Heart left ventricle (tissue), 16 donors: ENCODE data around the gene EIF4E2. TPM values are rescaled to one million over a fixed set of nuclear protein-coding genes. Genes with fewer than 3 reads are reported as not detected.

ENCODE experiments used
- ATAC-seq, 4 donors: fragments of 200-7000 bp; cut with Tn5 transposase; one replicate each; pipeline ENCODE4 v1.9.1; 2020 to 2022; ENCODE audit warnings: moderate library complexity in 4 of 4, mild to moderate bottlenecking in 3 of 4, moderate number of reproducible peaks in 1 of 4
- DNase-seq, 5 donors: peaks; one replicate each; pipeline ENCODE4 v3.0.0-alpha.2; 2020
- H3K27ac ChIP-seq, 12 donors: fragments of 200-600 bp; sonication (generic) in 4 of 12; one replicate each; pipeline versions ENCODE4 v1.5.0 to v1.8.0; 2016 to 2022; ENCODE audit warnings: mild to moderate bottlenecking in 2 of 12
- H3K27me3 ChIP-seq, 9 donors: fragments of 200-600 bp; sonication (generic) in 2 of 9; one replicate each; pipeline versions ENCODE4 v1.5.1 to v1.8.0; 2016 to 2022; ENCODE audit warnings: mild to moderate bottlenecking in 3 of 9
- H3K36me3 ChIP-seq, 9 donors: fragments of 200-600 bp; sonication (generic) in 2 of 9; one replicate each; pipeline versions ENCODE4 v1.5.0 to v1.8.0; 2018 to 2022; ENCODE audit warnings: mild to moderate bottlenecking in 2 of 9
- H3K4me1 ChIP-seq, 12 donors: fragments of 200-600 bp; sonication (generic) in 4 of 12; one replicate each; pipeline versions ENCODE4 v1.5.0 to v1.8.0; 2016 to 2022; ENCODE audit warnings: mild to moderate bottlenecking in 3 of 12
- H3K4me3 ChIP-seq, 12 donors: fragments of 200-600 bp; sonication (generic) in 4 of 12; one replicate each; pipeline versions ENCODE4 v1.5.0 to v1.8.0; 2017 to 2022; ENCODE audit warnings: mild to moderate bottlenecking in 9 of 12, moderate library complexity in 4 of 12
- H3K9me3 ChIP-seq, 12 donors: fragments of 200-600 bp; sonication (generic) in 4 of 12; one replicate each; pipeline versions ENCODE4 v1.5.0 to v1.8.0; 2016 to 2022; ENCODE audit warnings: mild to moderate bottlenecking in 1 of 12
- POLR2A ChIP-seq, 2 donors: fragments of 450-650 bp; IDR thresholded peaks; one replicate each; pipeline ENCODE4 v1.6.1; 2017; ENCODE audit warnings: antibody characterized with exemption in 2 of 2, mild to moderate bottlenecking in 2 of 2, moderate library complexity in 2 of 2
- WGBS, 4 donors: extraction: QIAGEN DNeasy Blood & Tissue Kit in 2 of 4; methylation state at CpG; one replicate each; pipeline versions ENCODE4 v1.1.5 to v1.1.7; 2013 to 2018; 5-methylcytosine and 5-hydroxymethylcytosine counted together
- intact Hi-C, 10 donors: fragments of 100-400 bp; cut with DNase I; formaldehyde crosslinking; loops; one replicate each; pipeline versions ENCODE4 v1.11.1 to v1.14.2; 2022
- polyA plus RNA-seq, 2 donors: library from polyadenylated mRNA; stranded (reverse); fragments of 200-250 nt; gene quantifications; one replicate each; pipeline ENCODE4 v1.2.3, GENCODE V29; 2013
- total RNA-seq, 9 donors: library from RNA; depleted of rRNA in 2 of 9; stranded (reverse); fragments of >200 nt in 2 of 9; fragmentation: NEBNext Ultra II Directional in 3 of 9; extraction: Animal tissue kit (Norgen Biotek cat#: 25700) in 3 of 9; gene quantifications; one replicate each; pipeline versions ENCODE4 v1.1.0 to v1.2.4, GENCODE V29; 2016 to 2023
- TF ChIP-seq, protein P1 (sequence below), 12 donors: fragments of 200-600 bp; sonication (generic) in 4 of 12; IDR thresholded peaks; one replicate each; pipeline versions ENCODE4 v1.5.0 to v1.8.0; 2018 to 2022; ENCODE audit warnings: antibody characterized with exemption in 12 of 12, mild to moderate bottlenecking in 5 of 12
- donor health status: ischemic (EF 13 %, LVEDD 7.1; RV severe dilation, severe dysfunction).
- donor health status: healthy with polysubstance abuse.
- donor health status: DM: no; HTN: yes; CAD: no.
- donor health status: DM: no; HTN: no; CAD: no.
- donor health status: ischemic (EF 25% LVEDD 6.9; RV normal size, moderate dysfunction).
- donor health status: ischemic (EF 25% LVEDD 5.7; RV mildly dilated, moderate dysfunction).
- donor health status: healthy.
- donor health status: DM: yes; HTN: yes; CAD: no.
- donor health status: ischemic (EF 35%, LVEDD 5.7; RV mildly dilated, moderate dysfunction).
- donor health status: nonischemic (EF 11% LVEDD 7.7; RV severe dilation, severe dysfunction).
- donor health status: DM: yes; HTN: yes; CAD: no.
- donor health status: PGD.
- donor health status: ischemic (EF 29% LVEDD 5.4; RV normal size, mild dysfunction).
- donor health status: nonischemic (EF 23%, LVEDD 6.1; RV moderate dilation, normal function).

EIF4E2 gene
- total and polyA plus RNA-seq, 11 donors = 15.3 to 54.0 (median 38.8) TPM

DNA sequence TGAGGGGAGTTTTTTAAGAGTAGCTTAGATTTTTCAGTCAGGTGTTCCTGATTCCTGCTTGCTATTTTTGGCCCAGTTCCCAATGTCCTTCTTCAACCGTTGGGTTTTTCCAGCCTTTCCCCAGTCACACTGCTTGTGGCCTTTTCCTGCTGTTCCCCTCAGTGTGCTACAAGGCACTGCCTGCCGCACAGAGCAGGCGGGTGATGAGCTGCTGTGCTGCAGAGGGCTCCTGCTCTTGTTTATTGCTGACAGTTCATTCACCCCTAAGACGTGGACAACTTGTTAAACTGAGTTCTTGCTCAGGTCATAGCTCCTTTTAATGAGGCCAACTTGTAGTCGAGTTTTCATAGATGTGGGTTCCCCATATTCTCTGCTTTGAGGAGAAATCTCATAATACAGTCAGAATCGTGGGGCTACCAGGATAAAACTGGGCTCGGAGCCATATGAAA is 20.6 kb downstream of the EIF4E2 start:
- no peak for ATAC-seq
- H3K36me3 ChIP-seq = peaks cover 0 to 98% (median 90%) of the 10 kb centered on the region in 9 donors
- TF ChIP-seq, protein P1, sequence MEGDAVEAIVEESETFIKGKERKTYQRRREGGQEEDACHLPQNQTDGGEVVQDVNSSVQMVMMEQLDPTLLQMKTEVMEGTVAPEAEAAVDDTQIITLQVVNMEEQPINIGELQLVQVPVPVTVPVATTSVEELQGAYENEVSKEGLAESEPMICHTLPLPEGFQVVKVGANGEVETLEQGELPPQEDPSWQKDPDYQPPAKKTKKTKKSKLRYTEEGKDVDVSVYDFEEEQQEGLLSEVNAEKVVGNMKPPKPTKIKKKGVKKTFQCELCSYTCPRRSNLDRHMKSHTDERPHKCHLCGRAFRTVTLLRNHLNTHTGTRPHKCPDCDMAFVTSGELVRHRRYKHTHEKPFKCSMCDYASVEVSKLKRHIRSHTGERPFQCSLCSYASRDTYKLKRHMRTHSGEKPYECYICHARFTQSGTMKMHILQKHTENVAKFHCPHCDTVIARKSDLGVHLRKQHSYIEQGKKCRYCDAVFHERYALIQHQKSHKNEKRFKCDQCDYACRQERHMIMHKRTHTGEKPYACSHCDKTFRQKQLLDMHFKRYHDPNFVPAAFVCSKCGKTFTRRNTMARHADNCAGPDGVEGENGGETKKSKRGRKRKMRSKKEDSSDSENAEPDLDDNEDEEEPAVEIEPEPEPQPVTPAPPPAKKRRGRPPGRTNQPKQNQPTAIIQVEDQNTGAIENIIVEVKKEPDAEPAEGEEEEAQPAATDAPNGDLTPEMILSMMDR (IDR thresholded peaks at IDR 0.05) = no peak
- TF ChIP-seq POLR2A (IDR thresholded peaks at IDR 0.05) = no peak
- peaks cover 0 to 12% (median 3%) of the 10 kb centered on the region in 12 donors for H3K4me1 ChIP-seq
- no peaks in the 10 kb centered on the region for H3K9me3 ChIP-seq
- intact Hi-C loops = no loop called here
- H3K27ac ChIP-seq = no peak overlapping the region
- WGBS, 4 donors = 68 to 79% (median 76%) methylated on average over 7 of the region's 7 CpGs
- H3K27me3 ChIP-seq = no peaks in the 10 kb centered on the region
- H3K4me3 ChIP-seq = no peak overlapping the region
- no peak for DNase-seq

DNA sequence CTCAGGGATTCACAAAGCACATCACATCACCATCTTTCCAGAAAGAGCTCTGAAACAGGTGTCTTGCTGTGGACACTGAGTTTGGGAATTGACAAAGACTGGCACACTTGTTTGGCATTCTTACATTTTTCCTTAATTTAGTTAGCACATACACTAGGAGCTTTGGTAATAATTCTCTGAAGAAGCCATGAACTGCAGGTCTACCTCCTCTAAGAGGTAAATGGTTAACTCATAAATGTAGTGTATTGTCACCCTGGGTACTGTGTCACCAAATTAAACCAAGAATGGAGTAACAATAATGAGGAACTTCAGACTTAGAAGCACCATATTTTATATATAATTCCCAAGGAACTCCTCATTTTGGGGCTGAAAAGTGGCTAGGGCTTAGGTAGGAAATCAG is 22.6 kb downstream of the EIF4E2 start:
- DNase-seq = no peak
- intact Hi-C loops = no loop called here

DNA sequence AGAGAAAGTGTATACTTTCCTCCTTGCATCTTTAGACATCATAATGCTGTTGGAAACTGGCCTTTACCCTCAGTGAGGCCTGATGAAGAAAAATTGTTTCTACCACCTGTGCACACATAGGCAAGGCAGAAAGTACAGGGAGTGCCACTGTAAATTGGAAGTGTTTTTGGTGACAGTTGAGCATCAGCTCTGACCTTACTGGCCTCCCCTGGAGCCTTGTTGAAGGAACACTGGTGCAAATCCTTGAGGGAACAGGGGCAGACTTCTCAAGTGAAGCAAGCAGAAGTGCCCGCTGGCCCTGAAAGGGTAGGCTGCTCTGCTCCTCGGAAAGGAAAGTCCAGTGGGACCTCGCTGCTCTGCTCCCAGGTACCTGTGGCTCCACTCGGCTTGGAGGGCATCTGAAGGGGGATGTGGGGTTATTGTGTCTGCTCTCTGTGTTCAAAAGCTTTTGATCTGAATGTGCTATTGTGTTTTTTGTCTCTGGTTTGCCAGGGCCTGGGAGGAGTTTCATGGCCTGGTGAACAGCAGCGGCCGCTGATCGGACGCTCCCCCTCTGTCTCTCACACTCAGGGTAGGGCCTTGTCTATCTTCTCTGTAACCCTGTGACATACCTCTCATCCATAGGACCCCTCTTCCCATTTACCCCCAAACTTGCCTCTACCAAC is 23.4 kb downstream of the EIF4E2 start:
- intact Hi-C loops = no loop called here
- no peak for DNase-seq
- no peak for TF ChIP-seq POLR2A (IDR thresholded peaks at IDR 0.05)
- TF ChIP-seq, protein P1 (IDR thresholded peaks at IDR 0.05) = no peak
- Histone ChIP-seq H3K36me3 (peaks cover 0 to 88% (median 62%) of the 10 kb centered on the region in 9 donors), H3K27me3 (no peaks in the 10 kb centered on the region), H3K27ac (no peak overlapping the region), H3K4me1 (no peaks in the 10 kb centered on the region), H3K4me3 (no peak overlapping the region), H3K9me3 (no peaks in the 10 kb centered on the region)
- 93 to 96% (median 96%) methylated on average over 8 of the region's 8 CpGs for WGBS, 4 donors
- ATAC-seq = no peak

More for the DNA sequence above, 22.6 kb downstream of the EIF4E2 start:
- Histone ChIP-seq H3K27ac (no peak overlapping the region), H3K4me1 (peaks cover 0 to 7% (median 0%) of the 10 kb centered on the region in 12 donors), H3K4me3 (no peak overlapping the region), H3K36me3 (peaks cover 0 to 96% (median 71%) of the 10 kb centered on the region in 9 donors), H3K27me3 (no peaks in the 10 kb centered on the region), H3K9me3 (no peaks in the 10 kb centered on the region)
- no peak for TF ChIP-seq POLR2A (IDR thresholded peaks at IDR 0.05)
- TF ChIP-seq, protein P1 (IDR thresholded peaks at IDR 0.05) = no peak
- ATAC-seq = no peak

DNA sequence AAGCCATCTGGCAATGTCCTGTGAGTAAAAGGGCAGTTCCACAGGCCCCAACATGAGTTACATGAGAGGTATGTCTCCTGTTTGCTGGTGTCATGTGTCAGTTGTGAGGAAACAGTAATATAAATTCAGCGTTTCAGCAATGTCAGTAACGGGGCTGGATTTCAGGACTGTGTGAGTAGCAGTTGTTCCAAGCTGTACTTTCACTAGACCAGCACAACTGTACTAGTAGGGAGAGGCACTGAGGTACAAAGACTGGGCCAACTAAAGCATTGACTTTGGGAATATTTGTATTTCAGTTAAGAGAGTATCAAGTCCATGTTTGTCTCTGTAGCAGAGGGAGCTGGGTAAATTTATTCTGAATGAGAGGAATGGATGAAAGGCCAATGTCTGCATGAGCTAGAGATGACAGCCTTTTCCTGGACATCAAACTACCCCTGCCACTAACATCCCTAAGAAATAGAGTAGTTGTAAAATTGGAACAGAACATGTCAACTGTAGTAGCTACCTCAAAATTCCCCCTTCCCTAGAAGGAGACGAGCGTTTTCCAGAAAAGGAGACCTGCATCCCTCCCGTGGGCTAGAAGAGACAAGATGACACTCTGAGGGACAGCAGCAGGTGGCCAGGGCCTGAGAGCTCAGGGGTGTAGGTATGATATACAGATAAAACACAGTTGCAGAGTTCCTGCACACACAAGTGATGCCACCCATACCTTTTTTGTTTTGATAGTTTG is 24.4 kb downstream of the EIF4E2 start:
- WGBS, 4 donors = 90 to 95% (median 93%) methylated on average over 5 of the region's 5 CpGs
- no peaks in the 10 kb centered on the region for H3K27me3 ChIP-seq
- intact Hi-C loops = no loop called here
- no peak for ATAC-seq
- no peak for DNase-seq
- H3K4me3 ChIP-seq = no peak overlapping the region
- H3K4me1 ChIP-seq = peaks cover 0 to 3% (median 0%) of the 10 kb centered on the region in 12 donors
- peaks cover 0 to 82% (median 53%) of the 10 kb centered on the region in 9 donors for H3K36me3 ChIP-seq
- no peaks in the 10 kb centered on the region for H3K9me3 ChIP-seq
- no peak overlapping the region for H3K27ac ChIP-seq
- no peak for TF ChIP-seq POLR2A (IDR thresholded peaks at IDR 0.05)
- TF ChIP-seq, protein P1 (IDR thresholded peaks at IDR 0.05) = no peak
